Fibroblast of lung (primary cell): ENCODE measurements around the gene PRAMEF33.
"Not testable (repeated sequence)": the region's sequence is repeated elsewhere in the genome, so short reads cannot be mapped to it uniquely, and the experiment has no call there.

Experiments used
- CTCF ChIP-seq, 2 donors: IDR thresholded peaks in 1 of 2; conservative IDR thresholded peaks in 1 of 2; 1 replicate in 1 of 2; 2 replicates in 1 of 2; pipeline ENCODE4 v1.5.1; 2011 to 2012; ENCODE audit warnings: low read length in 2 of 2, control low read depth in 1 of 2, inconsistent platforms in 1 of 2, low read depth in 1 of 2, mild to moderate bottlenecking in 1 of 2
- EZH2 ChIP-seq: IDR thresholded peaks from 2 replicates; pipeline ENCODE4 v1.5.1; 2012; ENCODE audit warnings: low read length, control low read depth, mild to moderate bottlenecking; ENCODE audit errors: missing control alignments

GRCh38 chr1:13347034-13347433, 43.7 kb downstream of the PRAMEF33 start, which contains the start of gene PRAMEF14:
- not testable (repeated sequence) for TF ChIP-seq EZH2; CTCF (conservative IDR thresholded peaks at IDR 0.05 in 1 of 2, IDR thresholded peaks at IDR 0.05 in 1 of 2; ENCODE audit: low read depth in 1 of 2, low read length in 2 of 2)
